ENCODE measurements around the gene TBCD.

Gene TBCD

DNA sequence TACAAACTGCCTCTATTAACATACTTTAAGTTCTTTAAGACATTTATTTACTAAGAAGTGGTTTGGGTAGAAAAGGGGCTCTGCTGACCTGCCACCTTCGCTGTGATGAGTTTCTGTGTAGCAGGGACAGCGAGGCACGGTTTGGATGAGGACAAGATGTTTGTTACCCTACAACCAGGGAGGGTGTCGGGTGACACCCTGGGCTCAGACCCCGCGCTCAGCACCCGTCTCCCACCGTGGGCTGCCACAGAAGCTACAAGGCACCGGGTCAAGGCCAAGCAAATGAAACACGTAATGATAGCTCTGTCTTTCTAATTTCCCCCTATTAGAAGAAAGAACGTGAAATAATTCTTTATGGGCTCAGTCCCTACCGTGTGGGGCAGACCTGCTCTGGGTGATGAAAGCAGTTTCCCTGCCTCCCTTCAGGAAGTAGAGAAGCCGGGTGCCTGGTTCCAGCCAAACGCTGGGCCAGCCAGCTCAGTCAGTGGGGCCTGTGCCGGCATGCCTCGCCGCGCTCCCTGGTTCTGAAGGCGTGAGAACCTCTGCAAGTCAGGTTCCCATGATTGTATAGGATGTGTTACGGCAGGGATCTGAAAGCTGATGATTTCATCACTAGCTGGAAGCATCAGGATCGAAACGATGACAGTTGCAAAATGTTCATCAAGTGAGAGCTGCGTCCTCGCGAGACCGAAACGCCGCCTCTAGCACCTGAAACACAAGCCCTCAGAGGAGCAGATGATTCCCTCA lies 84.1 kb downstream of the TBCD start:
- no peak for DNase-seq

DNA sequence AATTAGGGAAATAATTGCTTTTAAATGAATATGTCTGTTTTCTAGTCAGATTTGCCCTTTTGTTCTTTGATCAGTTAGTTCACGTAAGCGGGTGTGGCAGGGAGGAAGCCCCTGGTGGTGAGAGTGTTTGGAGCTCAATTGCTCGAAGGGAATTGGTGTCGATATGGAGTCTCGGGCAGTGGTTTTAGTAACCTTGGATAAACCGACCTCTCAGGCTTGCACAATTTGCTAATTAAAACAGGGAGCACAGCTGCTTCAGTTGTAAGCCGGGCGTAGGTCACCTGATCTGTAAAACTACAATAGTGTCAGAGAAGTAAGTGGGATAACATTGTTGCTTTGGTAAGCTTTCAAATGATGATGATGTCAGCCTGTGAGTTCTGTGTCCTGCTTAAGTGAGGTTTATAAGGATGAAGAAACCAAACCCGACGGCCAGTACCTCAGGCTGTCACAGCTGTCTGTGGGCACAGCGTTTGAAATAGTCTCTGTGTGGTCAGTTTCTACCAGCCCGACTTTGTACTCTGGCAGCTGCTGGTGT lies 85.0 kb downstream of the TBCD start:
- no peak for DNase-seq

DNA sequence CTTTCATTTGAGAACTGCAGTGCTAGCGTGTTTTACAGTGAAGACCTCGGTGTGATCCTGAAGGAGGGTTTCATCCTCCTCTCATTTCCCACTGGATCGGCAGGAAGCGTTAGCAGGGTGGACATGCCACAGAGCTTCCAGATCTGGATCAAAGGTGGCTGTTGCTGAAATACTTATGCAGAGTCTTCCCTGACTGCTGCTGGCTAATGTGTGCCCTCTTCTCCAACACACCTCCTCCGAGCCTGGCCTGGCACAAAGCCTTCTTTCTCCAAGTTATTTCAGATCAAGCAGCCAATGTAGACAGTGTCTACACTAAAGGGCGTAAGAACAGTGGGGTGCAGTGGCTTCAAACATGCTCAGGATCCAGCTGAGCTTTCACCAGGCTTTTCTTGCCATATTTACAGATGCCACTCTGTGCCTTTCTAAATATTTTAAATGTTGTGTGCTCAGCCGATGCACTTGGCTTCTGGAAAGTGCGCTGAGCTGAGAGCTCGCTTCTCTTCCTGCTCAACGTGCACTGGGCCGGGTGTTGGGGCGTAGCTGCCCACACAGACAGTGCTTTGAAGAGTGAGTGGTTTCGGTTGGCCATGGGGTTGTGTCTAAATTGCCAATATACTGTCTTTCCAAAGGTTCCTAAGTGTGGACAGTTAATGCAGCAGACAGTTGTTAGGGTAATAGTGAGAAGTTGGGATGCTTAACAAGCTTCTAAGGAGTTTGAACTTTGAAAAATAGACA lies 85.9 kb downstream of the TBCD start:
- no peak for DNase-seq

DNA sequence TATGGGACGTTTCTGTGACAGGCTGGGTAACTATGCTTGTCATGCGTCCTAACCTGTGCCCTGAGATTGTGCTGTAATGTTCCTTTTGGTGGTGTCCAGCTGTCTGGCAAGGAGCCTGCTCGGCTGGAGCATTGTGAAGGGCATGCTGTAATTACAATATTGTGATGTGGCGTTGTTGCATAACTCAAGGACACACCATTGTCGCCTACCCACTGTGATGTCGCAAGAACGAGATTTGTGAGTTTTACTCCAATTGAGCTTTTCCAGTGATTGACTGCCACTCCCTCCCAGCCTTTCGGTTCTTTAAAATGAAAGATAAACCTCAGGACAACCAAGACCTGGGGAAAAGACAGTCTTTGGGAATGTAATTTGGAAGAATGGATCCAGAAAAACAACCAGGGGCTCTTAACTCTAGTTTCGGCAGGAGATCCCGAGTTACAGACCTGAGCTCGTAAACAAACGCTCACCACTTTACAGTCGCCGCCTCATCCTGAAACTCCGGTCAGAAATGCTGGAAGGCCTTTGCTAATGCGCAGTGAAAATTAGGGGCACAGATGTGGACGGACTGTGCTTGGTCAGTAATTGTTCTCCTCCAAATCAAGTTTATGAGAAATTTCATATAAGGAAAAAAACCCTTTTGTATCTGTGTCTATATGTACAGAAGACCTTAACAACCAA lies 86.7 kb downstream of the TBCD start:
- DNase-seq = no peak

DNA sequence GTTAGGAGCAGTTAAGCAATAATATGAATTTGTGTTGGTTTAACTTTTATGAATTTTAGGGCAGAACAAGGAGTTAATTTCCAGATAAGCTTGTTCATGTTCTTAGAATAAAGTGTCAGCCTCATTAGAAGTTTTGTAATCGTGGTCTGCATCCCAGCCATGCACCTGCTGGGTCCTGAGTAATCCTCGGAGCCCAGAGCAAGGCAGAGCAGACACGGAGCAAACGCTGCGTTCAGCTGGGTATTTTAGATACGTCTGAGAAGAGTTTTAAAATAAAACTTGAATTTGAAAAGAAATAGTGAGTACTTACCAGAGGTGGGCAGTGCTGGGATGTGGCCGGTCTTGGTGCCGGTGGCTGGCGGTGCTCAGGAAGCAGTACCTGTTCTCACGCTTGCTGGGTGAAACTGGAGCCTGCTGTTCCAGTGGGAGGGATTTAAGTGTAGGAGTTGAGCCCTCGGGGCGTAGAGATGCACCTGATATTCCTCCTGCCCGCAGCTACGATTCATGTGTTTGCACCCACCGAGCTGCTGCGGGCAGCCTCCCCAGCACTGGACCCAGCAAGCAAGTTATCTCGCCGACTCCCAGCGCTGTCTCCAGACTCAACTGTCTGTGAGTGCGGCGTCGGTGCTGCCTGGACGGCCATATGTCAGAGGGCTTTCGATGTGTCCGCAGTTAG lies 87.9 kb downstream of the TBCD start, which contains the start of gene ZNF750:
TSS of gene ZNF750 (minus strand) at position 406 of the 676 bp plus-strand sequence. CDS start 7,568 bp downstream, outside the sequence.
- no peak for DNase-seq

DNA sequence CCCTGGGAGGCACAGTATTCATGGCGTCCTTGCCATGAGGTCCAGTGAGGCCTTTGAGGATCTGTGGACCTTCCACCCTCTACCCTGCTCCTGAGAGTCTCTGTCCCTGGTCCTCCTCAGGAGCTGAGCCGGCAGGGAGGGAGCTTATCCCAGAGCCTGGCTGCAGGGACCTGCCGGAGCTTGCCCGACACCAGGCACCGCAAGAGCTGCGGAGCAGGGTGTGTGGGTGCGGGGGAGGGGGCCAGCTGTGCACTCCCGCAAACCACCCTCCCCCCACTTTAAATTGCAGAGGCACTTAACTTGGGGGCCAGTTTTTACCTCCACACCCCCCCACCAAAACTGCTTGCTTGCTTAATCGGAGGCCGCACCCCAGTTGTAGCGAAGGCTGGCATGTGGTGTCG lies 88.6 kb downstream of the TBCD start:
- no peak for DNase-seq

DNA sequence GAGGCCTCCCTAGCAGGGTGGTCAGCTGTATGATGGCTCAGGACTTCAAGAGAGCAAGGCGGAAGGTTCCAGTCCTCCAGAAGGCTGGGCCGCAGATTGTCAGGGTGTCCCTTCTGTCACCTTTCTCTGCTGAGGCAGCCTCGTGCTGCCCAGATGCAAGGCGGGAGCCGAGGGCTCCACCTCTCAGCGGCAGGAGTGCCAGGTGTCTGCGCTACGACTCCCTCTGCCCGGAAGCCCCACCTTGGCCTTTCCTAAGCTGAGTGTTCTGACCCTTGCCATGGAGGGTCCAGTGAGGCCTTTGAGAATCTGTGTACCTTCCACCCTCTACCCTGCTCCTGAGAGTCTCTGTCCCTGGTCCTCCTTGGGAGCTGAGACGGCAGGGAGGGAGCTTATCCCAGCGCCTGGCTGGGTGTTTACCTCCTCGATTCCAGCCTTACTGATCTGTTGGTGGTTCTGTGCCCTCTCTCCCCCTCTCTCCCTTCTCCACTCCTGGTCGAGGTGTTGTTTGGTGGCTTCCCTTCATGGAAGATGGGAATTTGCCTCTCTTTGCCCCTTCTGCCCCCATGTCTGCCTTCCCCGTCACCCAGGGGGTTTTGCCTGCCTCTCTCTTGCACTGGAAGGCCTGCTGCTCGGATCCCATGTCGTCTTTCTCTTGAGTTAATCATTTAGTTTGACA lies 90.2 kb downstream of the TBCD start:
- DNase-seq = no peak

DNA sequence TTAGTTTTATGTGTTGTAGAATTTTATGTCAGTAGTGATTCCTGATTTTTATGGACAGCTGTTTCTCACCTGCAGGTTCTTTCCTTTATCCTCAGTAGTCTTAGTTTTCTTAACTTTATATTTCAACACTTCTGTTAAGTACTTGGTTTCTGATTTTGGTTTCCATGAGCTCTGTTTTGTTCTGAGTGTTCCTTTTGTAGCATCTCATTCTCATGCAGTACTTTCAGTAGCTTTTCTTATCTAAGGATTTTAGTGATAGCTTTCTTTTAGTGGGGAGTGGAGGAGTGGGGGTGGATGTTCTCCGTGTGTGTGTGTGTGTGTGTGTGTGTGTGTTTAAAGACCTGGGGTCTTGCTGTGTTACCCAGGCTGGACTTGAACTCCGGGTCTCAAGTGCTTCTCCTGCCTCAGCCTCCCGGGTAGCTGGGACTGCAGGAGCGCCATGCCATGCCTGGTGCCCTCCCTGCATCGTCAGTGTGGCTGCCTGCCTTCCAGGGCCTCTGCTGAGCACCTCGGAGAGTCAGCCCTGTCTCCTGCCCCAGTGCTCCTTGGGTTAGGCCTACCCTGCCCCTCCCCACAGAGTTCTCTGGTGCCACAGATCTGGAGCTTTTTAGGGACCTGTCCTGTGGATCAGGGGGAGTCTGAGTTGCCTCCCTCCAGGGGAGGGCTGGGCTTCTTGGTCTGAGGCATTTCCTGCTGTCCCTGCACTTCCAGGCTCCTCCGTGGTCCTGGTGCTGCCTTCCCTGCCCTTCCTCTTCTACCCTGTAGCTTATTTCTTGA lies 92.2 kb downstream of the TBCD start:
- DNase-seq = no peak

DNA sequence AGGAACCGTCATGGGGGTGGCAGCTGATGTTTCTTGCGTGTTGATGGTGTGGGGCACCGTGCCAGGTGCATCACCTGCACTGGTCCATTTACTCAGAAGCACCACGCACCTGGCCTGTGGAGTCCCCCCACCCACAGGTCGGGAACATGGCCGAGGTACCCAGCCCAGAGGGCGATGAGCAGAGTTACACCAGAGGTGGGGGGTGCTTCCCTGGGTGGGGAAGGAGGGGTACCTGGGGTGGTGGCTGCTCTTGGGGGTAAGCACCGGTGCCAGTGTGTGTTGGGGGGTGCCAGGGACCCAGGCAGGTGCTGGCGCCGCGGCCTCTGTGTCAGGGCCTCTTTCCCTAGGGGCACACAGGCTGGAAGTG lies 92.9 kb downstream of the TBCD start:
- DNase-seq = no peak

DNA sequence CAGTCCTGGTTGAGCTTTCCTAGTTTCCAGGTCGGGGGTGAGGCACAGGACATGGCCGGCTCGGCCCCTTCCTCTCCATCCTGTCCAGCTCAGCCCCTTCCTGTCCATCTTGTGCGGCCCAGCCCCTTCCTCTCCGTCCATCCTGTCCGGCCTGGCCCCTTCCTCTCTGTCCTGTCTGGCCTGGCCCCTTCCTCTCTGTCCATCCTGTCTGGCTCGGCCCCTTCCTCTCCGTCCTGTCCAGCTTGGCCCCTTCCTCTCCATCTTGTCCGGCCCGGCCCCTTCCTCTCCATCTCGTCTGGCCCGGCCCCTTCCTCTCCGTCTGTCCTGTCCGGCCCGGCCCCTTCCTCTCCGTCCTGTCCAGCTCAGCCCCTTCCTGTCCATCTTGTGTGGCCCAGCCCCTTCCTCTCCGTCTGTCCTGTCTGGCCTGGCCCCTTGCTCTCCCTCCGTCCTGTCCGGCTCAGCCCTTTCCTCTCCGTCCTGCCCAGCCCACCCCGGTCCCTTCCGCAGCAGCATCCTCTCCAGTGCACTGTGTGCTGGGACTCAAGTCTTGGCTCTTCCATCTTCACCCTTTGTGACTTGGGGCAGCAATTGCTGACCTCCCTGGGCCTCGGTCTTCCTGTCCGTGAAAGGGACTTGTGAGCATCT lies 93.4 kb downstream of the TBCD start:
- DNase-seq = peak; percentile 79

DNA sequence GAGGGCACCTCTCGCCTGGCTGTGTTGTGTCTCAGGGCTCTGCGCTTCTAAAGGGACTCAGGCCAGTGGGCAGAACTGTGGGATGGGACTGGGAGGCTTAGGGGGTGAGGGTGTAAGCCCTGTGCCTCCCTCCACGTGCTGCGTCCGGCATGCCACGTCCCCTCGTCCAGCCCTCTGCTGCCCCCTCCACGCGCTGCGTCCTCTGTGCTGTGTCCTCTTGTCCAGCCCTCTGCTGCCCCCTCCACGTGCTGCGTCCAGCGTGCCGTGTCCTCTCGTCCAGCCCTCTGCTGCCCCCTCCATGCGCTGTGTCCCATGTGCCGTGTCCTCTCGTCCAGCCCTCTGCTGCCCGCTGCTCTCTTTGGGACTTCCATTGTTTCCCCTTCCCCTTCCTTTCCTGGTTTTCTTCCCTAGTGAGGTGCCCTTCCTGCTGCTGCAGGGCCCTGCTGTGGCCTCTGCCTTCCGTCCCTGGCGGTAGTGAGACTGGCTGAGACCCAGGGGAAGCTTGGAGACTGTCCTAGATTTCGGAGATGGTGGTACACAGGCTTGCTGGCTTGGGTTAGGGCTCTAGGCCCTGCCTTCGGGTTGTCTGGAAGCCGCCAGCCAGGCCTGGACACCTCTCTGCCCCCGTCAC lies 94.3 kb downstream of the TBCD start:
- no peak for DNase-seq

DNA sequence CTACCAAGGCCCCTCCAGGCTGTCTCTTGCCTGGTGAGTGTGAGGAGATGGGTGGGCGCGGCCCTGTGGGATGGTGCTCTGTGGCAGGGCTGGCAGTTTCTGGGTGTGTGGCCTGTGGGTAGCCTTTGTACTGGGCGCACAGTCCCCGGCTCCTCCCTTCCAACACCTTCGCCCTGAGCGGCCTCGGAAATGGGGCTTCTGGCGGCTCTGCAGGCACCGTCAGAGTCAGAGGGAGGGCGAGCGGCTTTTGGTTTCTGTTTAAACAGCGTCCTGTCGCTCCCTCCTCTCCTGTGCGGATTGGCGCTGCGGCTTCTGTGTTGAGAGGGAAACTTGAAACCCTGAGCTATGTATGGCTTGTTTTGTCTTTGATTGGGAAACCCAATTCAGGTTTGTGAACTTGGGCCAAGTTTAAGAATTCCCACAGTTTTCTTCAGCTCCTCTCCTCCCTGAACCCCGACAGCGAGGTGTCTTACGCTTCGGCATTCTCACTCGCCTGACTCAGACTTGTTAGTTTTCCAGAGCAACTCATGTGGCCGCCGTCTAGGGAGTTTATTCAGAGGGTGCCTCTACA lies 96.2 kb downstream of the TBCD start:
- DNase-seq = peak; percentile 72

DNA sequence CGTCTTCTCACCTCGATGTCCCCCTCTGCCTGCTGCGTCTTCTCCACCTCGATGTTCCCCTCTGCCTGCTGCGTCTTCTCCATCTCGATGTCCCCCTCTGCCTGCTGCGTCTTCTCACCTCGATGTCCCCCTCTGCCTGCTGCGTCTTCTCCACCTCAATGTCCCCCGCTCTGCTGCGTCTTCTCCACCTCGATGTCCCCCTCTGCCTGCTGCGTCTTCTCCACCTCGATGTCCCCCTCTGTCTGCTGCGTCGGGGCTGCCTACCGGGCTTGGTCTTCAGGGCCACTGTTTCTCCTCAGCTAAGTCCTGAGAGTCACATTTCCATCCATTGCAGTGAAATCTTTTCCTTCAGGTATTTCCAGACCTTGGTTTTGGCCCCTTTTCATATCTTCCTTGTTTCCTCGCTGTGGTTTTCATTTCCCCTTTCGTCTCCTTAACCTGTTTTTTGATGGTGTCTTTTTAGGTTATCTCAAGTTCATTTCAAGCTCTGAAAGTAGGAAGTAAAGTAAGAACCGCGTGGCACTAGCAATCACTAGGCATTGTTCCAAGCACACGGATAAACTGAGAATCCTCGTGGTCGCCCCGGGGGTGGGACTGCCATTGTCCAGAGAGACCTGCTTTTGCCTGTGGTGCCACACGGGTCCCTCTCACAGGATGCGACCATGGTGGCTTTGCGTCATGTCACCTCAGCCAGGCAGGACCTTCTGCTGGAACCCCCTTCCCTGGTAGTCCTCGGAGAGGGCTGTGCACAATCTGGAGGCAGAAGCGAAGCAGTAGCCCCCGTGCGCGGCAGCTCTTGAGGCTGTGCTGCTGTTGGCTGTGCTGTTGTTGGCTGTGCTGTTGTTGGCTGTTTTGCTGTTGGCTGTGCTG lies 97.4 kb downstream of the TBCD start:
- DNase-seq = no peak

DNA sequence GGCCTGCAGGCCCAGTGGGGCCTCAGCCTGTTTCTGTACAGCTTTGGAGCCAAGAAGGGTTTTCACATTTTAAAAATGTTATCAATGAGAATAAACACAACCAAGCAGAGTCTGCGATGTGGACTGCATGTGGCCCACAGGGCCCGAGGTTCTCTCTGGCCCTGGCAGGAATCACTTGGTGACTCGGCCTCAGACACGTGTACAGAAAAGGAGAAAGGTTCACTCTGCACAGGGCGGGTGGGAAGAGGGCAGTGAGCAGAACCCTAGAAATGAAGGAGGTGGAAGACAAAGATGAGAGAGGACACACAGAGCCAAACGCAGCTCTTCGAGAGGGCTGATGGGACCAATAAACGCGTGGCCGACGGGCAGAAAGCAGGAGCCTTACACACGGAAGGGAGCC lies 99.5 kb downstream of the TBCD start:
- no peak for DNase-seq

DNA sequence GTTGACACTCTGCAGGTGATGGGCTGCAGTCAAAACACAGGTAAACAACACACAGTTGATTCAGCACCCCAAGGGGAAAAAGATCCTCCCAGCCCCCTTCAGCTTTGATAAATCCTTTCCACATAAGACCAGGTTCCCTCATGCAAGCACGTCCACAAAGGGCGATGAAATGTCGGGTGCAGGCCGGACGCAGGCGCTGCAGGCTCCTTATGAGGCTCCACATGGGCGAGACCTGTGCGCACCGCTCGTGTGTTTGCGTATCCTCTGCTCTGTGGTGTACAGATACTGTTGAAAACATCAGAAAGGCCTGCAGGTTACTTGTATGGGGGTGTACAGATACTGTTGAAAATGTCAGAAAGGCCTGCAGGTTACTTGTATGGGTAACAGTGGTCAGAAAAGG lies 102.4 kb downstream of the TBCD start:
- DNase-seq = no peak

DNA sequence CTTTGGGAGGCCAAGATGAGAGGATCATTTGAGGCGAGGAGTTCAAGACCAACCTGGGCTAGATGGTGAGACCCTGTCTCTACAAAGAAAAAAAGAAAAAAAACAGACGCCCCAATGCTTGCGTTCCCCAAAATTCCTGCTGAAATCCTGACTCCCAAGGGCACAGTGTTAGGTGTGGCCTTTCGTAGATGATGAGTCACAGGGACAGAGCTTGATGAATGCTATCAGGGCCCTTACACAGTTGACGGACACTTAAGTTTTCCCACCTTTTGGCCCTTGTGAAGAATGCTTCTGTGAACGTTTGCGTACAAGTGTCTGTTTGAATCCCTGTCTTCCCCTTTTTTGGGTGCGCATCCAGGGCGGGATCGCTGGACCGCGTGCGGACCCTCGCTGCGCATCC lies 104.5 kb downstream of the TBCD start:
- DNase-seq = no peak

DNA sequence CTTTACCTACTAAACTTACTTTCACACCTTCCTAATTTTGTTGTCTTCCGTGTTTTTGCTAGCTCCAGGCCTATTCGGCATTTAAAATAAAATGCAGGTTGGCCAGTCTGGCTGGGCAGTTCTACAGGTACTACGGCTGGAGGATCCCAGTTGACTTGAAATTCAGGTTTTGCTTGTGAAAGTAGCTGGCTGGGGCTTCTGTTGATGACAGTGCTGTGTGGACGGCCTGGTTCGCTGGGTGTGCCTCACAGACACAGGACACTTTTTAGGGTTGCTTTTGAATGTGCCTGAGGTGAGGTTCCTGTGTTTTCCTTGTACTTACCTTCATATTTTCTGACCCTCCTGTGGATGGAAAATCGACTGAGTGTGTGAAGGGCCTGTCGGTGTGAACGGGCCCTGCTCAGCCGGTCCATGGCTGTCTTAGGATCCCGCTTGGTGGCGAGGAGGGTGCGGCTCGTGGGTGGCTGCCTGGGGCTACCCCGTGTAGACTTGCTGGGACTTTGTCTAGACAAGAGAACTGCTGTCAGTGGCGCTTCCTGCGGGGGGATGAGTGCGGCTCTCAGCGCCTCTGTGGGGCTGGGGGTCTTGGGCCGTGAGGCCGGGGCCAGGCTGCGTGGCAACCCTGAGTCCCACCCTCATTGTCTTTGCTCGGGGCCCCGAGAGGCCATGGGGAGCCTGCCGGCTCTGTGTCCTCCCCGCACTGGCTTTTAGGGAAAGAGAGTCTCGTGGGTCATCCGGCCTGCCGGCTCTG lies 106.7 kb downstream of the TBCD start:
- no peak for DNase-seq
